ENCODE measurements around the gene SMYD2. TPM values are rescaled to one million over a fixed set of nuclear protein-coding genes. Genes with fewer than 3 reads are reported as not detected.

The SMYD2 gene
- total RNA-seq, 1 experiment from 2014 or later, result 33.1 TPM

- Histone ChIP-seq H3K27me3 (ENCODE audit: low read length) (no peaks in the 10 kb centered on the region), H2AFZ (ENCODE audit: low read length) (no peak overlapping the region), H3K4me1 (ENCODE audit: low read length) (peaks cover 21% of the 10 kb centered on the region), H3K27ac (ENCODE audit: low read length) (no peak overlapping the region), H3K9ac (ENCODE audit: low read length) (no peak overlapping the region), H4K20me1 (ENCODE audit: insufficient read depth, low read depth, low read length) (no peaks in the 10 kb centered on the region), H3K9me3 (ENCODE audit: low read length) (no peaks in the 10 kb centered on the region), H3K9me2 (replicated peaks; ENCODE audit: insufficient read depth, low read length) (no peaks in the 10 kb centered on the region), H3K4me2 (ENCODE audit: low read depth, low read length, poor library complexity, severe bottlenecking) (no peak overlapping the region), H3K36me3 (ENCODE audit: insufficient read depth, low read length) (no peaks in the 10 kb centered on the region), H3K4me3 (ENCODE audit: low read length) (no peak overlapping the region), H3K79me2 (ENCODE audit: low read length) (0 out of 2 replicates have a peak, but pooled peaks cover 7% of the 10 kb centered on the region)
- no peak for DNase-seq
Observed at GRCh38 chr1:214277704-214278635, 3.0 kb upstream of the SMYD2 start.

GRCh38 chr1:214280386-214281020 is 456 bp upstream of the SMYD2 start:
- 0 out of 2 replicates have a peak, but pooled peaks cover 11% of the 10 kb centered on the region for H3K79me2 ChIP-seq (ENCODE audit: low read length)
- no peaks in the 10 kb centered on the region for H3K36me3 ChIP-seq (ENCODE audit: insufficient read depth, low read length)
- H3K27ac ChIP-seq (ENCODE audit: low read length), result no peak overlapping the region
- no peaks in the 10 kb centered on the region for H3K27me3 ChIP-seq (ENCODE audit: low read length)
- H3K4me2 ChIP-seq (ENCODE audit: low read depth, low read length, poor library complexity, severe bottlenecking), result peak overlapping the region; percentile 62
- DNase-seq, result peak; percentile 65
- H3K4me3 ChIP-seq (ENCODE audit: low read length), result peak overlapping the region; percentile 84
- no peaks in the 10 kb centered on the region for H3K9me3 ChIP-seq (ENCODE audit: low read length)
- peak overlapping the region; percentile 72; the same call in 1 of the 2 replicates for H2AFZ ChIP-seq (ENCODE audit: low read length)
- peaks cover 21% of the 10 kb centered on the region for H3K4me1 ChIP-seq (ENCODE audit: low read length)
- 0 out of 2 replicates have a peak, but pooled peaks cover 6% of the 10 kb centered on the region for H4K20me1 ChIP-seq (ENCODE audit: insufficient read depth, low read depth, low read length)
- H3K9me2 ChIP-seq (replicated peaks; ENCODE audit: insufficient read depth, low read length), result no peaks in the 10 kb centered on the region
- peak overlapping the region; percentile 91 for H3K9ac ChIP-seq (ENCODE audit: low read length)

- H3K9me3 ChIP-seq (ENCODE audit: low read length), result no peaks in the 10 kb centered on the region
- H2AFZ ChIP-seq (ENCODE audit: low read length), result peak overlapping the region; percentile 94
- no peaks in the 10 kb centered on the region for H3K27me3 ChIP-seq (ENCODE audit: low read length)
- H3K27ac ChIP-seq (ENCODE audit: low read length), result no peak overlapping the region
- H3K4me1 ChIP-seq (ENCODE audit: low read length), result peaks cover 21% of the 10 kb centered on the region
- H3K4me3 ChIP-seq (ENCODE audit: low read length), result peak overlapping the region; percentile 84
- no peaks in the 10 kb centered on the region for H3K36me3 ChIP-seq (ENCODE audit: insufficient read depth, low read length)
- peaks cover 6% of the 10 kb centered on the region; the same call in 1 of the 2 replicates for H4K20me1 ChIP-seq (ENCODE audit: insufficient read depth, low read depth, low read length)
- H3K9me2 ChIP-seq (replicated peaks; ENCODE audit: insufficient read depth, low read length), result no peaks in the 10 kb centered on the region
- DNase-seq, result no peak
- peak overlapping the region; percentile 98 for H3K4me2 ChIP-seq (ENCODE audit: low read depth, low read length, poor library complexity, severe bottlenecking)
- H3K79me2 ChIP-seq (ENCODE audit: low read length), result 0 out of 2 replicates have a peak, but pooled peaks cover 20% of the 10 kb centered on the region
- H3K9ac ChIP-seq (ENCODE audit: low read length), result peak overlapping the region; percentile 91
Observed at GRCh38 chr1:214281720-214282629, 1.0 kb downstream of the SMYD2 start.

GRCh38 chr1:214282630-214283242 is 1.8 kb downstream of the SMYD2 start:
- no peak overlapping the region for H2AFZ ChIP-seq (ENCODE audit: low read length)
- no peak overlapping the region for H3K27ac ChIP-seq (ENCODE audit: low read length)
- no peaks in the 10 kb centered on the region for H3K36me3 ChIP-seq (ENCODE audit: insufficient read depth, low read length)
- peaks cover 21% of the 10 kb centered on the region for H3K4me1 ChIP-seq (ENCODE audit: low read length)
- peak overlapping the region; percentile 84 for H3K4me3 ChIP-seq (ENCODE audit: low read length)
- peaks cover 6% of the 10 kb centered on the region; the same call in 1 of the 2 replicates for H4K20me1 ChIP-seq (ENCODE audit: insufficient read depth, low read depth, low read length)
- H3K9me2 ChIP-seq (replicated peaks; ENCODE audit: insufficient read depth, low read length), result no peaks in the 10 kb centered on the region
- H3K9ac ChIP-seq (ENCODE audit: low read length), result peak overlapping the region; percentile 91
- 0 out of 2 replicates have a peak, but pooled peaks cover 20% of the 10 kb centered on the region for H3K79me2 ChIP-seq (ENCODE audit: low read length)
- no peaks in the 10 kb centered on the region for H3K27me3 ChIP-seq (ENCODE audit: low read length)
- DNase-seq, result no peak
- H3K9me3 ChIP-seq (ENCODE audit: low read length), result no peaks in the 10 kb centered on the region
- H3K4me2 ChIP-seq (ENCODE audit: low read depth, low read length, poor library complexity, severe bottlenecking), result peak overlapping the region; percentile 98

GRCh38 chr1:214285610-214286440 is 4.9 kb downstream of the SMYD2 start:
- no peaks in the 10 kb centered on the region for H3K27me3 ChIP-seq (ENCODE audit: low read length)
- H3K4me3 ChIP-seq (ENCODE audit: low read length), result no peak overlapping the region
- no peak overlapping the region for H2AFZ ChIP-seq (ENCODE audit: low read length)
- no peak overlapping the region for H3K27ac ChIP-seq (ENCODE audit: low read length)
- no peak overlapping the region for H3K4me2 ChIP-seq (ENCODE audit: low read depth, low read length, poor library complexity, severe bottlenecking)
- H3K9me2 ChIP-seq (replicated peaks; ENCODE audit: insufficient read depth, low read length), result no peaks in the 10 kb centered on the region
- H4K20me1 ChIP-seq (ENCODE audit: insufficient read depth, low read depth, low read length), result peaks cover 23% of the 10 kb centered on the region
- peaks cover 14% of the 10 kb centered on the region for H3K4me1 ChIP-seq (ENCODE audit: low read length)
- 0 out of 2 replicates have a peak, but pooled peaks cover 20% of the 10 kb centered on the region for H3K79me2 ChIP-seq (ENCODE audit: low read length)
- H3K9ac ChIP-seq (ENCODE audit: low read length), result no peak overlapping the region
- DNase-seq, result no peak
- no peaks in the 10 kb centered on the region for H3K9me3 ChIP-seq (ENCODE audit: low read length)
- no peaks in the 10 kb centered on the region for H3K36me3 ChIP-seq (ENCODE audit: insufficient read depth, low read length)

GRCh38 chr1:214287884-214288283 is 6.9 kb downstream of the SMYD2 start:
- Histone ChIP-seq H3K9me3 (ENCODE audit: low read length) (no peaks in the 10 kb centered on the region), H3K4me3 (ENCODE audit: low read length) (no peak overlapping the region), H3K9ac (ENCODE audit: low read length) (no peak overlapping the region), H3K79me2 (ENCODE audit: low read length) (0 out of 2 replicates have a peak, but pooled peaks cover 13% of the 10 kb centered on the region), H4K20me1 (ENCODE audit: insufficient read depth, low read depth, low read length) (peaks cover 36% of the 10 kb centered on the region), H3K9me2 (replicated peaks; ENCODE audit: insufficient read depth, low read length) (no peaks in the 10 kb centered on the region), H3K4me1 (ENCODE audit: low read length) (no peaks in the 10 kb centered on the region), H3K27me3 (ENCODE audit: low read length) (no peaks in the 10 kb centered on the region), H3K4me2 (ENCODE audit: low read depth, low read length, poor library complexity, severe bottlenecking) (no peak overlapping the region), H2AFZ (ENCODE audit: low read length) (no peak overlapping the region), H3K27ac (ENCODE audit: low read length) (no peak overlapping the region), H3K36me3 (ENCODE audit: insufficient read depth, low read length) (no peaks in the 10 kb centered on the region)
- no peak for DNase-seq

Data from Karpas-422 (cell line).